ENCODE data around the gene VEGFD. TPM values are rescaled to one million over a fixed set of nuclear protein-coding genes. Genes with fewer than 3 reads are reported as not detected.

VEGFD gene
- total RNA-seq, 1 experiment from 2014 or later, result not detected

DNA sequence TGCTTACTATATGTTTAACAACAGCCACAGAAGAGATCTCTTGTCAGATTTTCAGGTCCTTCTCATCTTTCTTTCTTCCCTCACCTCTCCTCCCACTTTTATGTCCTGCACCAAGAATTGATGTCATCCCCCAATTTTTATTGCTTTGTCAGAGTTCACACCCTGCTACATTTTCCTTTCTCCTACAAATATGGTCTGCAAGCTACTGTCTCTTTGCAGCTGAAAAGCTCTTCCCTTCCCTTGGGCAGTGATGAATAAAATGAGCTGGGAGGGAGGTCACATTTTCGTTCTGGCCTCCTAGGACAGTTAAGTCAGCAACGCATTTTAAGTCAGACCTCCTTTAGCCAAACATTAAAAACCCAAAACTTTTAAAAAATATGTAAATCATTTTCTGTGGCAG is 26.7 kb upstream of the VEGFD start:
- TF ChIP-seq, protein P1, sequence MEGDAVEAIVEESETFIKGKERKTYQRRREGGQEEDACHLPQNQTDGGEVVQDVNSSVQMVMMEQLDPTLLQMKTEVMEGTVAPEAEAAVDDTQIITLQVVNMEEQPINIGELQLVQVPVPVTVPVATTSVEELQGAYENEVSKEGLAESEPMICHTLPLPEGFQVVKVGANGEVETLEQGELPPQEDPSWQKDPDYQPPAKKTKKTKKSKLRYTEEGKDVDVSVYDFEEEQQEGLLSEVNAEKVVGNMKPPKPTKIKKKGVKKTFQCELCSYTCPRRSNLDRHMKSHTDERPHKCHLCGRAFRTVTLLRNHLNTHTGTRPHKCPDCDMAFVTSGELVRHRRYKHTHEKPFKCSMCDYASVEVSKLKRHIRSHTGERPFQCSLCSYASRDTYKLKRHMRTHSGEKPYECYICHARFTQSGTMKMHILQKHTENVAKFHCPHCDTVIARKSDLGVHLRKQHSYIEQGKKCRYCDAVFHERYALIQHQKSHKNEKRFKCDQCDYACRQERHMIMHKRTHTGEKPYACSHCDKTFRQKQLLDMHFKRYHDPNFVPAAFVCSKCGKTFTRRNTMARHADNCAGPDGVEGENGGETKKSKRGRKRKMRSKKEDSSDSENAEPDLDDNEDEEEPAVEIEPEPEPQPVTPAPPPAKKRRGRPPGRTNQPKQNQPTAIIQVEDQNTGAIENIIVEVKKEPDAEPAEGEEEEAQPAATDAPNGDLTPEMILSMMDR (IDR thresholded peaks at IDR 0.05; ENCODE audit: unreplicated experiment), result no peak
- no TSS peak for BruUV-seq (replicated peaks)
- H3K27me3 Mint-ChIP-seq (ENCODE audit: insufficient read depth, unreplicated experiment), result no peaks in the 10 kb centered on the region
- intact Hi-C loops (cut with micrococcal nuclease), result no loop called here
- H3K36me3 Mint-ChIP-seq (ENCODE audit: insufficient read depth, unreplicated experiment), result peaks cover 8% of the 10 kb centered on the region
- no peaks in the 10 kb centered on the region for H3K9me3 Mint-ChIP-seq (ENCODE audit: unreplicated experiment)
- CTCF ChIA-PET, result interaction anchor here (0.6 kb wide), 1 partner anchor 711 kb away, joined by 3 read pairs; no protein-coding TSS in a partner anchor
- no peaks in the 10 kb centered on the region for H3K4me1 Mint-ChIP-seq (ENCODE audit: insufficient read depth, unreplicated experiment)
- no peak overlapping the region for H3K4me3 Mint-ChIP-seq (ENCODE audit: unreplicated experiment)
- no peak for DNase-seq (ENCODE audit: unreplicated experiment)
- H3K27ac Mint-ChIP-seq (ENCODE audit: low read depth, unreplicated experiment), result no peak overlapping the region
- POLR2A ChIA-PET, result no interaction called here

DNA sequence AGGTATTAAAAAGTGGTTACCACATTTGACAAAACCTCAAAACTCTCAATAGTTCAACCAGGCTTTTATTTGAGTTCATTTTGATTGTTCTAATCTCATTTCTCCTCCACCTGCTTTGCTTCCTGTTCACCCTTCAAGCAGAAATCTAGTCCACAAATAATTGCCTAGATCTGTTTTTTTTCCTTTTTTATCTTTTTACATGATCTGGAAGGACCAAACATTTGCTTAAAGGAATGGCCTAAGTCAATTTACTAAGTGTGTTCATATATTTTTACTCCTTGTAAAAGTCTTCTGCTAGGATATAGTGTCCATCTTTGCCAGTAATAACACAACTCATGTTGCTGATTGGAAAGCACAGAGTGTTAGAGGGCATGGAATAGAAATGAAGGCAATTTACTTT is 26.2 kb upstream of the VEGFD start:
- Mint-ChIP-seq H3K27me3 (ENCODE audit: insufficient read depth, unreplicated experiment) (no peaks in the 10 kb centered on the region), H3K9me3 (ENCODE audit: unreplicated experiment) (no peaks in the 10 kb centered on the region), H3K4me1 (ENCODE audit: insufficient read depth, unreplicated experiment) (no peaks in the 10 kb centered on the region), H3K27ac (ENCODE audit: low read depth, unreplicated experiment) (no peak overlapping the region), H3K4me3 (ENCODE audit: unreplicated experiment) (no peak overlapping the region), H3K36me3 (ENCODE audit: insufficient read depth, unreplicated experiment) (peaks cover 10% of the 10 kb centered on the region)
- DNase-seq (ENCODE audit: unreplicated experiment), result no peak
- ChIA-PET CTCF (interaction anchor here (0.6 kb wide), 1 partner anchor 712 kb away, joined by 3 read pairs; no protein-coding TSS in a partner anchor), POLR2A (no interaction called here)
- TF ChIP-seq, protein P1 (IDR thresholded peaks at IDR 0.05; ENCODE audit: unreplicated experiment), result no peak
- no TSS peak for BruUV-seq (replicated peaks)
- intact Hi-C loops (cut with micrococcal nuclease), result no loop called here

DNA sequence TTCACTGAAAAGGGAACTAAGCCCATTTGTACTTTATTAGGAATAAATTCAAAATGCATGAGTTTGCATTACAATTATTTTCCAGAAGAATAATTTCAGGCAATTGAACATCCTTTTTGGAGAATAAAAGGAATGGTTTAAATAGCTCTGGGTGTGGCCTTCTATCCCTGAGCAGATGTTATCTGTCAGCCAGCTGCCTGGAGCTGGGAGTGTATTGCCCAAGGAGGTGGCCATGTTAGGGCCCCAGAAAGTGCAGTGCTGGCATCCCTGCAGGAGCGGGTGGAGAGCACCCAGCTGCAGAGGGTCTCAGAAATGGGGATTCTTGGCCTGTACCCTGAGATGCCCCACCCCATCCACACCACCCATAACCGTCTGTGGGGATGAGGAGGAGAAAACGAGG is 21.6 kb upstream of the VEGFD start:
- Mint-ChIP-seq H3K36me3 (ENCODE audit: insufficient read depth, unreplicated experiment) (peaks cover 6% of the 10 kb centered on the region), H3K4me3 (ENCODE audit: unreplicated experiment) (no peak overlapping the region), H3K27me3 (ENCODE audit: insufficient read depth, unreplicated experiment) (no peaks in the 10 kb centered on the region), H3K27ac (ENCODE audit: low read depth, unreplicated experiment) (no peak overlapping the region), H3K9me3 (ENCODE audit: unreplicated experiment) (no peaks in the 10 kb centered on the region), H3K4me1 (ENCODE audit: insufficient read depth, unreplicated experiment) (no peaks in the 10 kb centered on the region)
- TF ChIP-seq, protein P1 (IDR thresholded peaks at IDR 0.05; ENCODE audit: unreplicated experiment), result no peak
- POLR2A ChIA-PET, result no interaction called here
- no TSS peak for BruUV-seq (replicated peaks)
- CTCF ChIA-PET, result no interaction called here
- DNase-seq (ENCODE audit: unreplicated experiment), result no peak
- intact Hi-C loops (cut with micrococcal nuclease), result no loop called here

DNA sequence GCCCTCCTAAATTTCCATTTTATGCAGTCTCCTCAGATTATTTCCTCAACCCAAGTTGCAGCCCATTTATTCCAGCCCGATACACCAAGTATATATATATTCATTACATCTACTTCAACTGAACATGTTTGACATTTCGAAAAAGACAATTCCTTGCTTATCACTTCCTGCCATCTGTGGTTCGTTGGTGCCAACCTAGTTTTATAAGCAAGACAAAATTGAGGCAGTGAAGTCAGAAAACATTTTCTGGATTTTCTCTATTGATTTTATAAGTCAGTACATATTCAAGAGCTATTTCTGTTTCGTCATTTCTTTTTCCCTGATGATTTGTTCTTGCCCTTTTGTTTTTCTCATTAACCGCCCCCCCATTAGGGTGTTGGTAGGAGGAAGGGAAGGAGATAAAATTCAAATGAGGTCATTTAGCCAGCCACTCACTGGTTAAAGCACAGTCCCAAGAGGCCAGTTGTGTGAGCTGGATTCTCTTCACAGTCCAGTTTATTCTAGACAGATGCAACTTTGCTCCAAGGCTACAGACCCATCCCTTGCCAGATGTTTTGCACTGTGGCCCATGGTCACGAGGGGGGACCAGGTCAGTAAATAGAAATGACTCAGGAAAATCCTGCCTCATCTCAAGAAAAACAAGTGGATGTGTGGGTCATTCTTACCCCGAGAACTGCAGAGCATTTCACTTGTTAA is 20.3 kb upstream of the VEGFD start:
- intact Hi-C loops (cut with micrococcal nuclease), result no loop called here
- no peak for DNase-seq (ENCODE audit: unreplicated experiment)
- TF ChIP-seq, protein P1 (IDR thresholded peaks at IDR 0.05; ENCODE audit: unreplicated experiment), result no peak
- H3K27me3 Mint-ChIP-seq (ENCODE audit: insufficient read depth, unreplicated experiment), result no peaks in the 10 kb centered on the region
- H3K27ac Mint-ChIP-seq (ENCODE audit: low read depth, unreplicated experiment), result no peak overlapping the region
- no peaks in the 10 kb centered on the region for H3K4me1 Mint-ChIP-seq (ENCODE audit: insufficient read depth, unreplicated experiment)
- no TSS peak for BruUV-seq (replicated peaks)
- peaks cover 4% of the 10 kb centered on the region for H3K36me3 Mint-ChIP-seq (ENCODE audit: insufficient read depth, unreplicated experiment)
- ChIA-PET POLR2A (no interaction called here), CTCF (interaction anchor here (0.7 kb wide), 1 partner anchor 410 kb away, joined by 3 read pairs; no protein-coding TSS in a partner anchor)
- no peak overlapping the region for H3K4me3 Mint-ChIP-seq (ENCODE audit: unreplicated experiment)
- no peaks in the 10 kb centered on the region for H3K9me3 Mint-ChIP-seq (ENCODE audit: unreplicated experiment)
